Measurements from ENCODE around the gene CAMK2G.
A peak's percentile ranks its signal among the peaks of the same experiment; 100 is the strongest.

Gene CAMK2G

GRCh38 chr10:73769396-73769795, 105.0 kb downstream of the CAMK2G start:
- no peak for DNase-seq (ENCODE audit: low read depth)

- no peak for DNase-seq (ENCODE audit: low read depth)
Observed at GRCh38 chr10:73768881-73769280, 105.5 kb downstream of the CAMK2G start.

GRCh38 chr10:73765066-73765465, 109.3 kb downstream of the CAMK2G start:
- no peak for DNase-seq (ENCODE audit: low read depth)

GRCh38 chr10:73763343-73763742, 111.0 kb downstream of the CAMK2G start:
- no peak for DNase-seq (ENCODE audit: low read depth)

GRCh38 chr10:73762915-73763314, 111.4 kb downstream of the CAMK2G start:
- peak; percentile 80 for DNase-seq (ENCODE audit: low read depth)
